ENCODE data around the gene SOS2. TPM values are rescaled to one million over a fixed set of nuclear protein-coding genes. Genes with fewer than 3 reads are reported as not detected.

Gene SOS2
- total and polyA plus RNA-seq, 2 donors (not counting 1 experiment from before 2014, with no cell fraction given), result 16.1 to 23.8 TPM

DNA sequence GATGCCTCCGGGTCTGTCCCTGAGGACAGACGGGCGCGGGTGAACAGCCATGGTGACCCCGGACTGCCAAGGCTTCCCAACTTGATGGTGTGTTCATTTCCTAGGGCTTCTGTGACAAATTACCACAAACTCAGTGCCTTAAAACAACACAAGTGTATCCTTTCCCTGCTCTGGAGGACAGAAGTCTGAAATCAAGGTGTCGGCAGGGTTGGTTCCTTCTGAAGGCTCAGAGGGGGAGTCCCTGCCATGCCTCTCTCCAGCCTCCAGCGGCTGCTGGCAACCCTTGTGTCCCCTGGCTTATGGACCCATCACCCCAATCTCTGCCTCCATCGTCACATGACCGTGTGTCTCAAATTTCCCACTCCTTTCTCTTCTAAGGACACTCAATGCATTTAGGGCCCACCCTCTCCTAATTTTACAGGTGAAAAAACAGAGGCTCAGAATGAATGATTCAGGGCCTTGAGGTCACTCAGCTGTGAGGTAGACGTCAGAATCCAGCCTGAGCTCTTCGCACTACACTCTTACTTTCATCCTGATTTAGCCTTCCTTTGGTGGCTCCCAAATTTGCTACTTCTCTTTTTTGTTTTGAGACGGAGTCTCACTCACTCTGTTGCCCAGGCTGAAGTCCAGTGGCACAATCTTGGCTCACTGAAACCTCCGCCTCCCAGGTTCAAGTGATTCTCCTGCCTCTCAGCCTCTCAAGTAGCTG, 160.4 kb downstream of the SOS2 start:
- Histone ChIP-seq H3K4me1 (ENCODE audit: control insufficient read depth, extremely low read depth, insufficient read depth, low read length) (no peaks in the 10 kb centered on the region), H4K20me1 (ENCODE audit: control insufficient read depth, extremely low read depth, insufficient read depth, low read length) (no peaks in the 10 kb centered on the region), H3K27ac (ENCODE audit: insufficient read depth, low read length) (no peak overlapping the region), H3K36me3 (ENCODE audit: control insufficient read depth, insufficient read depth, low read length) (no peaks in the 10 kb centered on the region), H3K27me3 (ENCODE audit: control insufficient read depth, insufficient read depth, low read length) (no peaks in the 10 kb centered on the region), H2AFZ (ENCODE audit: low read length) (no peak overlapping the region), H3K79me2 (ENCODE audit: control insufficient read depth, insufficient read depth, low read length) (no peaks in the 10 kb centered on the region), H3K4me2 (ENCODE audit: extremely low read depth, insufficient read depth, low read length) (no peak overlapping the region), H3K9ac (ENCODE audit: insufficient read depth, low read length) (no peak overlapping the region), H3K4me3 (replicated peaks in 1 of 4; ENCODE audit: control extremely low read depth in 1 of 4, insufficient read depth in 1 of 4, low read depth in 3 of 4, low read length in 4 of 4) (no peak overlapping the region), H3K9me3 (ENCODE audit: control insufficient read depth, insufficient read depth, low read depth, low read length) (no peaks in the 10 kb centered on the region)
- no peak for TF ChIP-seq EZH2 (IDR thresholded peaks at IDR 0.05; ENCODE audit: low read length, missing control alignments)
- TF ChIP-seq, protein P1, sequence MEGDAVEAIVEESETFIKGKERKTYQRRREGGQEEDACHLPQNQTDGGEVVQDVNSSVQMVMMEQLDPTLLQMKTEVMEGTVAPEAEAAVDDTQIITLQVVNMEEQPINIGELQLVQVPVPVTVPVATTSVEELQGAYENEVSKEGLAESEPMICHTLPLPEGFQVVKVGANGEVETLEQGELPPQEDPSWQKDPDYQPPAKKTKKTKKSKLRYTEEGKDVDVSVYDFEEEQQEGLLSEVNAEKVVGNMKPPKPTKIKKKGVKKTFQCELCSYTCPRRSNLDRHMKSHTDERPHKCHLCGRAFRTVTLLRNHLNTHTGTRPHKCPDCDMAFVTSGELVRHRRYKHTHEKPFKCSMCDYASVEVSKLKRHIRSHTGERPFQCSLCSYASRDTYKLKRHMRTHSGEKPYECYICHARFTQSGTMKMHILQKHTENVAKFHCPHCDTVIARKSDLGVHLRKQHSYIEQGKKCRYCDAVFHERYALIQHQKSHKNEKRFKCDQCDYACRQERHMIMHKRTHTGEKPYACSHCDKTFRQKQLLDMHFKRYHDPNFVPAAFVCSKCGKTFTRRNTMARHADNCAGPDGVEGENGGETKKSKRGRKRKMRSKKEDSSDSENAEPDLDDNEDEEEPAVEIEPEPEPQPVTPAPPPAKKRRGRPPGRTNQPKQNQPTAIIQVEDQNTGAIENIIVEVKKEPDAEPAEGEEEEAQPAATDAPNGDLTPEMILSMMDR (conservative IDR thresholded peaks at IDR 0.05 in 1 of 2, IDR thresholded peaks at IDR 0.05 in 1 of 2; ENCODE audit: low read depth in 1 of 2, low read length in 2 of 2), result no peak
- no peak for DNase-seq (ENCODE audit: low read depth in 2 of 2)

DNA sequence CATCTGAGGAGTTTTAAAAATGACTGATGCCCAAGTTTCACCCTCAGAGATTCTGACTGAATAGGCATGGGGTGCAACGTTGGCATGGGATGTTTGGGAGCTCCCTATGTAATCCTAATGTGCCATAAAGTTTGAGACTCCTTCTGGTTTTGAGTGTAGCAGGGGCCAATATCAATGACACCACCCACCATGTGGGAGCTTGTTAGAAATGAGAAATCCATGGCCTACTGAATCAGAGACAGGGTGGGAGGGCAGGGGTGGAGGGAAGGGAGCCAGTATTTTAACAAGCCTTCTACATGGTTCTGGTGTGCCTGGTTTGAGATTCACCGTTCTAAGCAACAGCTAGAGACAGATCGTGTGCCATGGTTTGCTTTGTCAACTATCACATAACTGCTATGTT, 161.1 kb downstream of the SOS2 start:
- DNase-seq (ENCODE audit: low read depth in 2 of 2), result no peak
- Histone ChIP-seq H3K36me3 (ENCODE audit: control insufficient read depth, insufficient read depth, low read length) (no peaks in the 10 kb centered on the region), H3K9me3 (ENCODE audit: control insufficient read depth, insufficient read depth, low read depth, low read length) (no peaks in the 10 kb centered on the region), H3K4me3 (replicated peaks in 1 of 4; ENCODE audit: control extremely low read depth in 1 of 4, insufficient read depth in 1 of 4, low read depth in 3 of 4, low read length in 4 of 4) (no peak overlapping the region), H3K27me3 (ENCODE audit: control insufficient read depth, insufficient read depth, low read length) (no peaks in the 10 kb centered on the region), H3K4me2 (ENCODE audit: extremely low read depth, insufficient read depth, low read length) (no peak overlapping the region), H3K9ac (ENCODE audit: insufficient read depth, low read length) (no peak overlapping the region), H2AFZ (ENCODE audit: low read length) (no peak overlapping the region), H4K20me1 (ENCODE audit: control insufficient read depth, extremely low read depth, insufficient read depth, low read length) (no peaks in the 10 kb centered on the region), H3K79me2 (ENCODE audit: control insufficient read depth, insufficient read depth, low read length) (no peaks in the 10 kb centered on the region), H3K27ac (ENCODE audit: insufficient read depth, low read length) (no peak overlapping the region), H3K4me1 (ENCODE audit: control insufficient read depth, extremely low read depth, insufficient read depth, low read length) (no peaks in the 10 kb centered on the region)
- TF ChIP-seq, protein P1 (conservative IDR thresholded peaks at IDR 0.05 in 1 of 2, IDR thresholded peaks at IDR 0.05 in 1 of 2; ENCODE audit: low read depth in 1 of 2, low read length in 2 of 2), result no peak
- TF ChIP-seq EZH2 (IDR thresholded peaks at IDR 0.05; ENCODE audit: low read length, missing control alignments), result no peak

DNA sequence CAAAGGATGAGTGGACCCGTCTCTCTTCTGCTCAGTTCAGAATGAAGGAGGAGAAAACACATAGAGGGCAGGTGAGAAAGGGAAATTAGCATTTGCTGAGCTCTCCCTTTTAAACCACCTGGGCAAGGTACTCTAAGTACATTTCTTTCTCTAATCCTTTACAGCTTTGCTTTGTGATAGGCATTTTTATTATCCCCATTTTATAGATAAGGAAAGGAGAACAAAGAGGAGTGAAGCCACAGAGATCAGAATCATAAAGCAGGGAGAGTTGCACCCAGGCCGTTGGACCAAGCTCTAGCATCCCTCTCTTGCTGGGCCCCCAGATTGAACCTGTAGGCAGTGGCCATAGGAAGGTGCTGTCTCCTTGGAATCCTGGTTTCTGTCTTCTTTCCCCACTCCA, 162.1 kb downstream of the SOS2 start:
- Histone ChIP-seq H3K9ac (ENCODE audit: insufficient read depth, low read length) (no peak overlapping the region), H4K20me1 (ENCODE audit: control insufficient read depth, extremely low read depth, insufficient read depth, low read length) (no peaks in the 10 kb centered on the region), H3K4me2 (ENCODE audit: extremely low read depth, insufficient read depth, low read length) (no peak overlapping the region), H3K4me1 (ENCODE audit: control insufficient read depth, extremely low read depth, insufficient read depth, low read length) (no peaks in the 10 kb centered on the region), H2AFZ (ENCODE audit: low read length) (no peak overlapping the region), H3K4me3 (replicated peaks in 1 of 4; ENCODE audit: control extremely low read depth in 1 of 4, insufficient read depth in 1 of 4, low read depth in 3 of 4, low read length in 4 of 4) (no peak overlapping the region), H3K36me3 (ENCODE audit: control insufficient read depth, insufficient read depth, low read length) (no peaks in the 10 kb centered on the region), H3K27ac (ENCODE audit: insufficient read depth, low read length) (no peak overlapping the region), H3K27me3 (ENCODE audit: control insufficient read depth, insufficient read depth, low read length) (no peaks in the 10 kb centered on the region), H3K9me3 (ENCODE audit: control insufficient read depth, insufficient read depth, low read depth, low read length) (no peaks in the 10 kb centered on the region), H3K79me2 (ENCODE audit: control insufficient read depth, insufficient read depth, low read length) (no peaks in the 10 kb centered on the region)
- no peak for DNase-seq (ENCODE audit: low read depth in 2 of 2)
- no peak for TF ChIP-seq EZH2 (IDR thresholded peaks at IDR 0.05; ENCODE audit: low read length, missing control alignments)
